Omental fat pad (tissue), 4 donors: ENCODE results near the gene CD19. TPM values are rescaled to one million over a fixed set of nuclear protein-coding genes. Genes with fewer than 3 reads are reported as not detected.
"Not testable (repeated sequence)": the region's sequence is repeated elsewhere in the genome, so short reads cannot be mapped to it uniquely, and the experiment has no call there.

Source experiments
- ATAC-seq: fragments of 150-250 bp; one replicate; pipeline ENCODE4 v1.9.1; 2016; ENCODE audit warnings: mild to moderate bottlenecking, moderate library complexity; ENCODE audit not compliant: low FRiP score
- DNase-seq: peaks from one replicate; pipeline ENCODE4 v3.0.0-alpha.2; 2019; ENCODE audit warnings: low spot score
- CTCF ChIP-seq, 3 donors: fragments of 450-650 bp; IDR thresholded peaks; one replicate each; pipeline ENCODE4 v1.5.1; 2016 to 2017; ENCODE audit warnings: antibody characterized with exemption in 3 of 3, mild to moderate bottlenecking in 3 of 3, moderate library complexity in 2 of 3
- total RNA-seq, 4 donors: library from RNA; depleted of rRNA; stranded (reverse); fragments of >200 nt; gene quantifications; one replicate each; pipeline ENCODE4 v1.1.0, GENCODE V29; 2016

CD19 gene
- total RNA-seq, 4 donors from 2014 or later: 0.46 TPM; not detected in 3

- TF ChIP-seq CTCF (IDR thresholded peaks at IDR 0.05): no peak
- DNase-seq (no peak), ATAC-seq (peak; percentile 17)
These were observed 19.7 kb downstream of the CD19 start for GRCh38 chr16:28951410-28951943.

GRCh38 chr16:28958216-28958615, 26.4 kb downstream of the CD19 start:
- no peak for ATAC-seq
- DNase-seq: no peak
- no peak for TF ChIP-seq CTCF (IDR thresholded peaks at IDR 0.05)

GRCh38 chr16:28958836-28959235, 27.1 kb downstream of the CD19 start:
- TF ChIP-seq CTCF (IDR thresholded peaks at IDR 0.05): no peak
- ATAC-seq (no peak), DNase-seq (no peak)

- DNase-seq: no peak
- TF ChIP-seq CTCF (IDR thresholded peaks at IDR 0.05): no peak
These were observed 32.3 kb downstream of the CD19 start for GRCh38 chr16:28964072-28964471.

GRCh38 chr16:28964496-28964895, 32.7 kb downstream of the CD19 start:
- ATAC-seq: no peak
- TF ChIP-seq CTCF (IDR thresholded peaks at IDR 0.05): no peak
- no peak for DNase-seq

More at GRCh38 chr16:28964072-28964471, 32.3 kb downstream of the CD19 start:
- ATAC-seq: no peak

GRCh38 chr16:28967156-28967555, 35.4 kb downstream of the CD19 start:
- ATAC-seq: no peak
- no peak for TF ChIP-seq CTCF (IDR thresholded peaks at IDR 0.05)

GRCh38 chr16:28969696-28970095, 37.9 kb downstream of the CD19 start:
- not testable (repeated sequence) for ATAC-seq, DNase-seq

More at GRCh38 chr16:28967156-28967555, 35.4 kb downstream of the CD19 start:
- no peak for DNase-seq
